ENCODE data around the gene BAX. TPM values are rescaled to one million over a fixed set of nuclear protein-coding genes. Genes with fewer than 3 reads are reported as not detected.

The BAX gene
- total RNA-seq, 1 donor from 2014 or later, result 25.5 TPM

DNA sequence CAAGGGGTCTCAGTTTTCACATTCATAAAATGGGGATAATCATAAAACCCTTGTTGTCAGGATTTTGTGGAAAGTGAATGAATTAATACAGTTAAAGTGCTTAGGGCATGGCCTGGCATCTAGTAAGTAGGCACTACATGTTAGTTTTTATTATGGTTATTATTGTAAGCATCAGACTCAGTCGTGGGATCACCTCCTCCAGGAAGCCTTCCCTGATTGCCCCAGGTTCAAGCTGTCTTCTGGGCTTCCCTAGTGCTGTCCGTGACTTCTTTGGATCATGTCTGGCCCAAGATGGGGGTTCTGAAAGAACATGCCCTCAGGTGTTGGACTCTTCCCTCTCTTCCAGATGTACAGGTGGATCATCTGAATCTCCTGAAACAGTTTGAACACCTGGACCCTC is 43.9 kb upstream of the BAX start:
- peak overlapping the region; percentile 76 for H3K27ac ChIP-seq (replicated peaks)

DNA sequence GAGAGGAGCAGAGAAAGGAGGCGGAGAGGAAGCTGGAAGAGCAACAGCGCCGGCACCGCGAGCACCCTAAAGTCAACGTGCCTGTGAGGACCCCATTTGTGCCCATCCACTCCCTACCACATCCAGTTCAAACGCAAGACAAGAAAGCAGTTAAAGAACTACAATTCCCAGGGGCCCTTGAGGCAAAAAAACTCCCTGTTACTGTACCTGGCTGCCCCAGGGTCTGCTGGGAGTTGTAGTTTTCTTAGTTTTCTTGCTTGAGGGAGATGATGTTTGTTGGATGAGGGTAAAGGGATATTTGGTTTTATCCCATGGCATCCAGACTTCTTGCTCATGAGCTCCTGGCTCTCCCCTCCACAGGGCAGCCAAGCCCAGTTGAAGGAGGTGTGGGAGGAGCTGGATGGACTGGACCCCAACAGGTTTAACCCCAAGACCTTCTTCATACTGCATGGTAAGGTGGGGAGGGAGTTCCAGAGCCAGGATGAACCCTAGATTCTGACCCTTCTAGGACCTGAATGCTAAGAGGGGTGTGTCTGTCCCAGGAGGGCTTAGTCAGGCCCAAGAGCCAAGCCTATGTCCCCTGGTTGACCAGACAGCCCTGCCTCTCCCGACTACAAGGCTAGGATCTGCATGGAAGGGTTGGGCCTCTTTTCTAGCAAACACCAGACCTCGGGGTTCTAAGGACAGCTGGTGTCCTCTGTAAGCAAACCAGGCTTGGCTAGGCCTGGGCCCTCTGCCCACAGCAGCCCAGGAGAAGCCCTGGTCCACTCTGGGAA is 41.4 kb upstream of the BAX start:
- no peak for DNase-seq
- no peak overlapping the region for H3K4me3 ChIP-seq
- H3K27me3 ChIP-seq (ENCODE audit: low read depth), result no peaks in the 10 kb centered on the region
- peaks cover 24% of the 10 kb centered on the region for H3K4me1 ChIP-seq
- no peak overlapping the region for H3K27ac ChIP-seq (replicated peaks)
- H3K36me3 ChIP-seq, result peaks cover 96% of the 10 kb centered on the region
- intact Hi-C loops (cut with micrococcal nuclease), result no loop called here
- H3K9me3 ChIP-seq (replicated peaks), result no peaks in the 10 kb centered on the region
- TF ChIP-seq, protein P1, sequence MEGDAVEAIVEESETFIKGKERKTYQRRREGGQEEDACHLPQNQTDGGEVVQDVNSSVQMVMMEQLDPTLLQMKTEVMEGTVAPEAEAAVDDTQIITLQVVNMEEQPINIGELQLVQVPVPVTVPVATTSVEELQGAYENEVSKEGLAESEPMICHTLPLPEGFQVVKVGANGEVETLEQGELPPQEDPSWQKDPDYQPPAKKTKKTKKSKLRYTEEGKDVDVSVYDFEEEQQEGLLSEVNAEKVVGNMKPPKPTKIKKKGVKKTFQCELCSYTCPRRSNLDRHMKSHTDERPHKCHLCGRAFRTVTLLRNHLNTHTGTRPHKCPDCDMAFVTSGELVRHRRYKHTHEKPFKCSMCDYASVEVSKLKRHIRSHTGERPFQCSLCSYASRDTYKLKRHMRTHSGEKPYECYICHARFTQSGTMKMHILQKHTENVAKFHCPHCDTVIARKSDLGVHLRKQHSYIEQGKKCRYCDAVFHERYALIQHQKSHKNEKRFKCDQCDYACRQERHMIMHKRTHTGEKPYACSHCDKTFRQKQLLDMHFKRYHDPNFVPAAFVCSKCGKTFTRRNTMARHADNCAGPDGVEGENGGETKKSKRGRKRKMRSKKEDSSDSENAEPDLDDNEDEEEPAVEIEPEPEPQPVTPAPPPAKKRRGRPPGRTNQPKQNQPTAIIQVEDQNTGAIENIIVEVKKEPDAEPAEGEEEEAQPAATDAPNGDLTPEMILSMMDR (IDR thresholded peaks at IDR 0.05; ENCODE audit: borderline replicate concordance), result no peak

More for the DNA sequence above, 43.9 kb upstream of the BAX start:
- intact Hi-C loops (cut with micrococcal nuclease), result no loop called here
- TF ChIP-seq, protein P1 (IDR thresholded peaks at IDR 0.05; ENCODE audit: borderline replicate concordance), result no peak
- Histone ChIP-seq H3K4me3 (no peak overlapping the region), H3K4me1 (peaks cover 29% of the 10 kb centered on the region), H3K9me3 (replicated peaks) (no peaks in the 10 kb centered on the region), H3K27me3 (ENCODE audit: low read depth) (no peaks in the 10 kb centered on the region), H3K36me3 (peaks cover 96% of the 10 kb centered on the region)
- DNase-seq, result no peak

DNA sequence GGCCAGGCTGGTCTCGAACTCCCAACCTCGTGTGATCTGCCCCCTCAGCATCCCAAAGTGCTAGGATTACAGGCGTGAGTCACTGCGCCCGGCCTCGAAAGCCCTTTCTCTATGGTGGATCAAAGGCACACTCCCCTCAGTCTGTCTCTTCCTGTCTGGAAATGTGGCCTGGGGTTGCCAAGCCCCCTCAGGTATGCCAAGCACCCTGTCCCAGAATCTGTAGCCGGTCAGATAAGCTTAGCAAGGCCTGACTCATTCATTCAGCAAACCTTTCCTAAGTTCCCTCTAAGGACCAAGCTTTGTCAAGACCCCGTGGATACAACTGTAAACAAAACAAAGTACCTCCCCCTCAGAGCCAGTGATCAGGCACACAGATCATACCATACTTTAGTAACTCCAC is 40.5 kb upstream of the BAX start:
- Histone ChIP-seq H3K27me3 (ENCODE audit: low read depth) (no peaks in the 10 kb centered on the region), H3K36me3 (peaks cover 99% of the 10 kb centered on the region), H3K4me3 (no peak overlapping the region), H3K27ac (replicated peaks) (no peak overlapping the region), H3K9me3 (replicated peaks) (no peaks in the 10 kb centered on the region), H3K4me1 (peaks cover 20% of the 10 kb centered on the region)
- intact Hi-C loops (cut with micrococcal nuclease), result no loop called here
- no peak for DNase-seq
- TF ChIP-seq, protein P1 (IDR thresholded peaks at IDR 0.05; ENCODE audit: borderline replicate concordance), result no peak

DNA sequence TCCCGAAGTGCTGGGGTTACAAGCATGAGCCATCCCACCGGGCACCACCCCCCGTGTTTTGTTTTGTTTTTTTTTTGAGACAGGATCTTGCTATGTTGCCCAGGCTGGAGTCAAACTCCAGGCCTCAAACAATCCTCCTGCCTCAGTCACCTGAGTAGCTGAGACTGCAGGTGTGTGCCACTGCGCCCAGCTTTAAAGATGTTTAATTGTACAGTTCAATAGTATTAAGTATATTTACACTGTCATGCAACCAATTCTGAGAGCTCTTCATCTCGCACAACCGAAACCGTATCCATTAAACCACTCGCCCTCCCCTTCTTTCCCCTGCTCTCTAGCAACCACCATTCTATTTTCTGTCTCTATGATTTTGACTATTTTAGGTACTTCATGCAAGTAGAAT is 38.9 kb upstream of the BAX start:
- Histone ChIP-seq H3K4me3 (no peak overlapping the region), H3K27ac (replicated peaks) (no peak overlapping the region), H3K36me3 (peaks cover 97% of the 10 kb centered on the region), H3K9me3 (replicated peaks) (no peaks in the 10 kb centered on the region), H3K27me3 (ENCODE audit: low read depth) (no peaks in the 10 kb centered on the region), H3K4me1 (peaks cover 7% of the 10 kb centered on the region)
- DNase-seq, result no peak
- intact Hi-C loops (cut with micrococcal nuclease), result no loop called here
- TF ChIP-seq, protein P1 (IDR thresholded peaks at IDR 0.05; ENCODE audit: borderline replicate concordance), result no peak

DNA sequence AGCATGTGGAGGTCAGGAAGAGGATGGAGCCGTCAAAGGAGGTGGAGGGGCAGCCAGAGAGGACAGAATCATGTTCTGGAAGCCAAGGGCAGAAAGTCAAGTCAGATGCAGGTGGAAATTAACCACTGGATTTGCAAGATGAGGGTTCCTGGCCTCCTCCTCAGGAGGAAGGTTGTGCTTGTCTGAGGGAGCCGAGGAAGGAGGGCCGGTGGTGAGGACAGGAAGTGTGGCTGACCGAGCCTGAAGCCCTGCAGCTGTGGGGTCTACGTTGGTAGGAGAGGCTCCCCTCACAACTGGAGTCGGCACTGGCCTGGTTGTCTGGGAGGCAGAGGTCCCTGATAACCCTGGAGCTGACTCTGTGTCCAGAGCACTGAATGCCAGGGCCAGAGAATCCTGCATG is 36.6 kb upstream of the BAX start:
- Histone ChIP-seq H3K4me3 (no peak overlapping the region), H3K27ac (replicated peaks) (no peak overlapping the region), H3K27me3 (ENCODE audit: low read depth) (no peaks in the 10 kb centered on the region), H3K4me1 (peaks cover 6% of the 10 kb centered on the region), H3K9me3 (replicated peaks) (no peaks in the 10 kb centered on the region), H3K36me3 (peaks cover 92% of the 10 kb centered on the region)
- intact Hi-C loops (cut with micrococcal nuclease), result no loop called here
- DNase-seq, result no peak
- TF ChIP-seq, protein P1 (IDR thresholded peaks at IDR 0.05; ENCODE audit: borderline replicate concordance), result no peak

Measured in left ventricle myocardium inferior (tissue), 1 donor.